Thyroid gland (tissue), 4 donors: ENCODE measurements around the gene SPART.

ENCODE experiments used
- CTCF ChIP-seq, 6 experiments: fragments of 200-600 bp in 3 of 6; fragments of 450-650 bp in 3 of 6; sonication (generic) in 3 of 6; IDR thresholded peaks; one replicate each; pipeline ENCODE4 v1.5.1; 2016 to 2019; ENCODE audit warnings: antibody characterized with exemption in 6 of 6, mild to moderate bottlenecking in 2 of 6, inconsistent platforms in 1 of 6, moderate library complexity in 1 of 6
- POLR2A ChIP-seq, 2 donors: fragments of 450-650 bp; IDR thresholded peaks; one replicate each; pipeline ENCODE4 v1.6.1; 2017; ENCODE audit warnings: antibody characterized with exemption in 2 of 2, mild to moderate bottlenecking in 2 of 2, moderate library complexity in 1 of 2

GRCh38 chr13:36347531-36348210 lies 1.5 kb upstream of the SPART start:
- TF ChIP-seq CTCF (IDR thresholded peaks at IDR 0.05) (no peak), POLR2A (IDR thresholded peaks at IDR 0.05) (no peak)
